Psoas muscle (tissue), 8 donors: ENCODE data around the gene SLC2A8. TPM values are rescaled to one million over a fixed set of nuclear protein-coding genes. Genes with fewer than 3 reads are reported as not detected.

Source experiments
- ATAC-seq, 4 donors: fragments of 200-7000 bp; cut with Tn5 transposase; one replicate each; pipeline ENCODE4 v1.9.1; 2020; ENCODE audit warnings: moderate library complexity in 3 of 4, mild to moderate bottlenecking in 2 of 4
- DNase-seq, 2 donors: peaks; one replicate each; pipeline ENCODE4 v3.0.0-alpha.2; 2020
- H3K27ac ChIP-seq: fragments of 200-600 bp; one replicate; pipeline ENCODE4 v1.8.0; 2022
- H3K27me3 ChIP-seq, 3 donors: fragments of 200-600 bp in 1 of 3; one replicate each; pipeline versions ENCODE4 v1.6.1 to v1.8.0; 2013 to 2022; ENCODE audit warnings: low read length in 2 of 3, mild to moderate bottlenecking in 2 of 3, moderate library complexity in 1 of 3; ENCODE audit not compliant: insufficient read depth in 3 of 3
- H3K36me3 ChIP-seq, 2 donors: fragments of 200-600 bp in 1 of 2; one replicate each; pipeline versions ENCODE4 v1.6.1 to v1.8.0; 2013 to 2022; ENCODE audit warnings: low read depth in 1 of 2, mild to moderate bottlenecking in 1 of 2, moderate library complexity in 1 of 2; ENCODE audit not compliant: insufficient read depth in 1 of 2
- H3K4me1 ChIP-seq: fragments of 200-600 bp; one replicate; pipeline ENCODE4 v1.8.0; 2022
- H3K4me3 ChIP-seq: fragments of 200-600 bp; one replicate; pipeline ENCODE4 v1.8.0; 2022; ENCODE audit warnings: mild to moderate bottlenecking
- H3K9me3 ChIP-seq: fragments of 200-600 bp; one replicate; pipeline ENCODE4 v1.8.0; 2022
- WGBS, 3 donors: extraction: QIAGEN DNeasy Blood & Tissue Kit; methylation state at CpG; one replicate each; pipeline versions ENCODE4 v1.1.6 to v1.1.7; 2013; 5-methylcytosine and 5-hydroxymethylcytosine counted together
- intact Hi-C, 2 donors: fragments of 100-400 bp; cut with DNase I; formaldehyde crosslinking; loops; one replicate each; pipeline versions ENCODE4 v1.11.0 to v1.14.2; 2022
- polyA plus RNA-seq, 3 donors: library from polyadenylated mRNA; stranded (reverse); fragments of 200-250 nt; gene quantifications; one replicate each; pipeline ENCODE4 v1.2.3, GENCODE V29; 2013
- total RNA-seq, 4 donors: library from RNA; stranded (reverse); fragmentation: NEBNext Ultra II Directional in 2 of 4; extraction: Animal tissue kit (Norgen Biotek cat#: 25700) in 2 of 4; gene quantifications; one replicate each; pipeline versions ENCODE4 v1.2.1 to v1.2.4, GENCODE V29; 2021 to 2023
- TF ChIP-seq, protein P1 (sequence below): fragments of 200-600 bp; IDR thresholded peaks from one replicate; pipeline ENCODE4 v1.8.0; 2022; ENCODE audit warnings: antibody characterized with exemption
- donor health status: healthy with polysubstance abuse.
- donor health status: DM: no; HTN: no; CAD: no; lungs with moderate emphysema.
- donor health status: Bipolar disorder and iron deficiency.
- donor health status: healthy.
- donor health status: DM: yes; HTN: yes; CAD: no.
- donor health status: DM: no; HTN: no; CAD: no.
- donor health status: DM: no; HTN: no; CAD: no.
- donor health status: DM: yes; HTN: yes; CAD: no.

SLC2A8 gene
- total and polyA plus RNA-seq, 7 donors = 13.2 to 20.3 (median 16.3) TPM

DNA sequence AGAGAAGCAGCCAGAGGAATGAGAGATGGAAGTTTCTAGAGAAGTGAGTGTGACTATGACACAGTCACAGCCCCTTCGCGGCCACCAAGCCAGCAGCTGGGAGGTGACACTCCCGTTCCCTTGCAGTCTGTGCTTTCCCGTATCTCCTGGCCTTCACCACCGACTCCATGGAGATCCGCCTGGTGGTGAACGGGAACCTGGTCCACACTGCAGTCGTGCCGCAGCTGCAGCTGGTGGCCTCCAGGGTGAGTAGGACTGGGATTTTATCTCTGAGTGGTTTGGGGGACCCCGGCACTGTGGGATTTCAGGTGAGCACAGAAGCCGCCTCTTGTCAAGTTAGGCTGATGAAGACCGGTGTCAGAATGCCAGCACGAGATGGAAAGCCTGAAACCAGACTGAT lies 12.1 kb upstream of the SLC2A8 start:
- ATAC-seq (no peak), DNase-seq (no peak)
- Histone ChIP-seq H3K4me1 (no peaks in the 10 kb centered on the region), H3K27ac (no peak overlapping the region), H3K4me3 (no peak overlapping the region), H3K27me3 (no peaks in the 10 kb centered on the region), H3K36me3 (peaks cover 0 to 8% of the 10 kb centered on the region in 2 donors), H3K9me3 (no peaks in the 10 kb centered on the region)
- 71 to 83% (median 81%) methylated on average over 13 of the region's 13 CpGs for WGBS, 3 donors
- TF ChIP-seq, protein P1, sequence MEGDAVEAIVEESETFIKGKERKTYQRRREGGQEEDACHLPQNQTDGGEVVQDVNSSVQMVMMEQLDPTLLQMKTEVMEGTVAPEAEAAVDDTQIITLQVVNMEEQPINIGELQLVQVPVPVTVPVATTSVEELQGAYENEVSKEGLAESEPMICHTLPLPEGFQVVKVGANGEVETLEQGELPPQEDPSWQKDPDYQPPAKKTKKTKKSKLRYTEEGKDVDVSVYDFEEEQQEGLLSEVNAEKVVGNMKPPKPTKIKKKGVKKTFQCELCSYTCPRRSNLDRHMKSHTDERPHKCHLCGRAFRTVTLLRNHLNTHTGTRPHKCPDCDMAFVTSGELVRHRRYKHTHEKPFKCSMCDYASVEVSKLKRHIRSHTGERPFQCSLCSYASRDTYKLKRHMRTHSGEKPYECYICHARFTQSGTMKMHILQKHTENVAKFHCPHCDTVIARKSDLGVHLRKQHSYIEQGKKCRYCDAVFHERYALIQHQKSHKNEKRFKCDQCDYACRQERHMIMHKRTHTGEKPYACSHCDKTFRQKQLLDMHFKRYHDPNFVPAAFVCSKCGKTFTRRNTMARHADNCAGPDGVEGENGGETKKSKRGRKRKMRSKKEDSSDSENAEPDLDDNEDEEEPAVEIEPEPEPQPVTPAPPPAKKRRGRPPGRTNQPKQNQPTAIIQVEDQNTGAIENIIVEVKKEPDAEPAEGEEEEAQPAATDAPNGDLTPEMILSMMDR = no peak
- intact Hi-C loops = no loop called here

- DNase-seq (no peak), ATAC-seq (no peak)
- intact Hi-C loops = no loop called here
- H3K36me3 ChIP-seq = peaks cover 0 to 16% of the 10 kb centered on the region in 2 donors
- H3K27ac ChIP-seq = no peak overlapping the region
- no peaks in the 10 kb centered on the region for H3K9me3 ChIP-seq
- TF ChIP-seq, protein P1 = no peak
- H3K4me1 ChIP-seq = no peaks in the 10 kb centered on the region
- H3K27me3 ChIP-seq = no peaks in the 10 kb centered on the region
- WGBS, 3 donors = 71 to 89% (median 79%) methylated on average over 4 of the region's 4 CpGs
- H3K4me3 ChIP-seq = no peak overlapping the region
These were observed 10.7 kb upstream of the SLC2A8 start for GRCh38 chr9:127386249-127386648.

DNA sequence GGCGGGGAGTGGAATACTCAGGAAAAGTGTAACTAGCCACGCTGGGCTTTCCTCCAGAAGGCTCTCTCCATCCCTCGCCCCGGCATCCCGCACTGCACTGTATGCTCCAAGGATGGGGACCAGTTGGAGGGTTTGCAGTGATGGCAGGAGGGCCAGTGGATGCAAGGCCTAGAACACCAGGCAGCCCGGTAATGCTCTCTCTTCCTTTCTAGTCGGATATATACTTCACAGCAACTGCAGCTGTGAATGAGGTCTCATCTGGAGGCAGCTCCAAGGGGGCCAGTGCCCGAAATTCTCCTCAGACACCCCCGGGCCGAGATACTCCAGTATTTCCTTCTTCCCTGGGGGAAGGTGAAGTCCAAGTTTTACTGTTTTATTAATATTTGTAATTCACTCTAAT lies 10.0 kb upstream of the SLC2A8 start:
- WGBS, 3 donors = 88 to 90% (median 90%) methylated on average over 10 of the region's 10 CpGs
- peaks cover 0 to 22% of the 10 kb centered on the region in 2 donors for H3K36me3 ChIP-seq
- ATAC-seq = no peak
- intact Hi-C loops = no loop called here
- no peaks in the 10 kb centered on the region for H3K4me1 ChIP-seq
- H3K4me3 ChIP-seq = no peak overlapping the region
- DNase-seq = no peak
- TF ChIP-seq, protein P1 = no peak
- H3K9me3 ChIP-seq = no peaks in the 10 kb centered on the region
- H3K27me3 ChIP-seq = no peaks in the 10 kb centered on the region
- H3K27ac ChIP-seq = no peak overlapping the region

- intact Hi-C loops = no loop called here
- TF ChIP-seq, protein P1 = no peak
- no peak overlapping the region for H3K27ac ChIP-seq
- H3K36me3 ChIP-seq = peaks cover 0 to 22% of the 10 kb centered on the region in 2 donors
- H3K4me1 ChIP-seq = no peaks in the 10 kb centered on the region
- ATAC-seq = peak in 3 of 4 donors; percentile 56 to 74 (median 61)
- H3K9me3 ChIP-seq = no peaks in the 10 kb centered on the region
- DNase-seq = peak in 1 of 2 donors; percentile 52
- no peak overlapping the region for H3K4me3 ChIP-seq
- WGBS, 3 donors = 67 to 76% (median 69%) methylated on average over 10 of the region's 10 CpGs
- H3K27me3 ChIP-seq = no peaks in the 10 kb centered on the region
These were observed 8.7 kb upstream of the SLC2A8 start for GRCh38 chr9:127388037-127388855.
